GM12875 (cell line): ENCODE data around the gene TRA2B.
"Not testable (repeated sequence)": the region's sequence is repeated elsewhere in the genome, so short reads cannot be mapped to it uniquely, and the experiment has no call there.

Experiments used
- H3K4me3 ChIP-seq: one replicate; pipeline ENCODE4 v1.5.1; 2011; ENCODE audit warnings: low read depth, low read length, control low read depth
- CTCF ChIP-seq: IDR thresholded peaks from 2 replicates; pipeline ENCODE4 v1.5.1; 2011; ENCODE audit warnings: low read depth, mild to moderate bottlenecking, control low read depth, inconsistent platforms, low read length, moderate library complexity, borderline replicate concordance; ENCODE audit not compliant: insufficient read depth

The TRA2B gene

DNA sequence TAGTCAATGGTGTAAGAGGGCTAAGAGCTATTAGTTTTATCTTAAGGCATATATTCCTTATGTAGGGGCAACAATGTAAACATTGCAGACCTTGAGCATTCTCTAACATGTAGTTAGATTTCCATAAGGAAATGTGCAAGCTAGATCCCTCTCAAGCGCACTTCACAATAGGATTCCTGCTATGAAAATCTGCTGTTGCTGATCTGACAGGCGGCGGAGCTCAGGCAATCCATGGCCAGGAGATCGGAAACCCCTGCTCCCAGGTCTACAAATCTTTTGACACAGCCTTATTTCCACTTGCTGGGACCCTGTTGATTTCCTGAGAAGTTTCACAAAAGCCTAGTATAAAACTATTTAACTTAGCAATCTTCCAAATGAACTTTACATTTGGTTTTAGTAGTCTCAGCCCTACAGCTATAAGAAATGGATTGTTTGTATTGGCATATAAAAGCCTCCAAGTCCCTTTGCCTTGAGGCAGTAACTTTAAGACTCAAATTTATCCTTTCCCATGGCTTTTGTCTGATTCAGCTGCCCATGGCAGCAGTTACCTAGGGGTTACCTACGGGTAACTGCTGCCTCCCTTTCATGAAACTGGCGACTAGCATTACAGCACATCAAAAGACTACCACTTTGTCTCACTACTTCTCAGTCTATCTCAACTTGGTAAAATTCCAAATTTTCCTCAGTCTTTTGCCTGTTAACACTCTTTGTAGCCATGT is 22.7 kb downstream of the TRA2B start:
- H3K4me3 ChIP-seq, result no peak overlapping the region
- no peak for TF ChIP-seq CTCF

DNA sequence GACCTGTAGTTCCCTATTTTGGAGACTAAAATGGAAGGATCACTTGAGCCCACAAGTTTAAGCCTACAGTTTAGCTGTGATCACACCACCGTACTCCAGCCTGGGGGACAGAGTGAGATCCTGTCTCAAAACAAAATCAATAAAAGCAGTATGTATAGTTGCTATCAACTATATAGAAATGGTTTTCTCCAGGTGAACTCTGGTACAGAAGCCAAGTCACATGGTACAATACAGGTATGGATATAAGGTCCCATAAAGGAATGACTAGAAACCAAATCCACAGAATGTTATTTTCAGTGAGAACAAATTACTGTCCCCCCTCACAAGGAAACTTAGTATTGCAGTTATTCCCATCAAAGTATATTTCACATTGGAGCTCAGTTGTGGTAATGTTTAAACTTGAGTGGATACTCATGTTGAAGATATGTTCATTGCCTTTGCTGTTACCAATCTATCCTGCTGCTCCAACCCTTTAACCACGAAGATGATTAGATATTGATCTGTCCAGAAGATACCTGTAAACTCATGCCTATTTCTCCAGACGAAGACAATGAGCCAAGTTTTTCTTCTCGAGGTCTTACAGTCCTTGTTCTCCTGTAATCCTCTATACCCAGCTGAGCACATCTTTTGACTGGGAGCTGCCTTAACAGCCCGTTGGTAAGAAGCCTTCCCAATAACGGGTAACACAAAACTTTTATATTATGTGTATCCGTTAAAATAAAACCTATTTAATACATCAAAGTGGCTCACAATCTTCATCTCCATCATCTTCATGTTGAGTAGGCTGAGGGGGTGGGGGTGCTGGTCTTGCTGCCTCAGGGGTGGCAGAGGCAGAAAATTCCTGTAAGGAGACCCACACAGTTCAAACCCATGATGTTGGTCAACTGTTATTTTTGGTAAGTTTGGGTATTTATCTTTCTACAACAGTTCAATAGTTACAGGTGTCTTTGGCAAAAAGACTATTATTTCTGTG is 24.6 kb downstream of the TRA2B start:
- no peak overlapping the region for H3K4me3 ChIP-seq
- TF ChIP-seq CTCF, result no peak

- no peak for TF ChIP-seq CTCF
- no peak overlapping the region for H3K4me3 ChIP-seq
Observed at GRCh38 chr3:185912512-185912911, 25.3 kb downstream of the TRA2B start.

- H3K4me3 ChIP-seq, result not testable (repeated sequence)
Observed at GRCh38 chr3:185911076-185911448, 26.8 kb downstream of the TRA2B start.

DNA sequence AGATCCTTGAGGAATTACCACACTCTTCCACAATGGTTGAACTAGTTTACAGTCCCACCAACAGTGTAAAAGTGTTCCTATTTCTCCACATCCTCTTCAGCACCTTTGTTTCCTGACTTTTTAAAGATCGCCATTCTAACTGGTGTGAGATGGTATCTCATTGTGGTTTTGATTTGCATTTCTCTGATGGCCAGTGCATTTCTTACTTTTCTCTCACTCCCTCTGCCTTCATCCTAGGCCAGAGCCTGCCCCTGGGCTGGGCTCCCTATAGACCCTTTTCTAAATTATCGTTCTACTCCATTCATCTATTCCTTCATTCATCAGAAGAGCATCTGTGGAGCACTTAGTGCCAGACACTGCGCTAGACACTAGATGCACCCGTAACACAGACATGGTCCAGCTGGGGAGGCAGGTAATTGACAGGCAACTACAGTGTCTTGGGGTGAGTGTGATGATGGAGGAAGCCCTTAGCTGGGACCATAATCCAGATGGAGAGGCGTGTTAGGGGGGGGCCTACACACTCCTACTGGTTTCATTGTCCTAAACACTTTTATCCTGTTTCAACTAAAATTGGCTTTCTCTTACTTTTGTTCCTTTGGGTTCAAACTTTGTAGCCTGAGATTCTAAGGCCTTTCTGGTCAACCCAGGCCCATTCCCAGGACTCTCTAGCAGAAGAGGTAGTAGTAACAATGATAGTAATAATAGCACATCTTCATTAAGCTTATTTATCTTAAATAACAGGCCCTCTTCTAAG is 27.3 kb downstream of the TRA2B start:
- not testable (repeated sequence) for H3K4me3 ChIP-seq

DNA sequence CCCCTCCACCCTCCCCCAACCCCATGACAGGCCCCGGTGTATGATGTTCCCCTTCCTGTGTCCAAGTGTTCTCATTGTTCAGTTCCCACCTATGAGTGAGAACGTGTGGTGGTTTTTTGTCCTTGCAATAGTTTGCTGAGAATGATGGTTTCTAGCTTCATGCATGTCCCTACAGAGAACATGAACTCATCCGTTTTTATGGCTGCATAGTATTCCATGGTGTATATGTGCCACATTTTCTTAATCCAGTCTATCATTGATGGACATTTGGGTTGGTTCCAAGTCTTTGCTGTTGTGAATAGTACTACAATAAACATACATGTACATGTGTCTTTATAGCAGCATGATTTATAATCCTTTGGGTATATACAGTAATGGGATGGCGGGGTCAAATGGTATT is 27.9 kb downstream of the TRA2B start:
- H3K4me3 ChIP-seq, result not testable (repeated sequence)

DNA sequence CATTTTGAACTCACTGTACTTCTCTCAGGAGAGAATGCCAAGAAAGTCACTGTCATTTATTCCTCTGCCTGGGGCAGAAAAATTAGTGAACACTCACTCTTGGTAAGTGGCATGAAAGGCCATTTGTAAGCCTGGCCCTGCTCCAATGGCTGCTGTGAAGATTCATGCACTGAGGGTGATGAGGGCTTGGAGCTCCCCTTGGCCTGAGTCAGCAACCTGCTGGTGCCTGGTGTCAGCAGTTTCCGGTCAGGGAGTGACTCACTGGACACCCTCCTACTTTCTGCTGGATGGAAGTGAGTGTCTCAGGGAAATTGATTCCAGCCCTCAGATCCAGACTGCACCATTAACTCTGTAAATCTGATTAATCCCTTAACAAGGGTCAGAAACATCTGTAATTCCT is 37.6 kb downstream of the TRA2B start:
- no peak for TF ChIP-seq CTCF
- H3K4me3 ChIP-seq, result no peak overlapping the region

- TF ChIP-seq CTCF, result no peak
- no peak overlapping the region for H3K4me3 ChIP-seq
Observed at GRCh38 chr3:185896636-185897035, 41.2 kb downstream of the TRA2B start.
